Measurements from ENCODE around the gene NME9.

NME9 gene

GRCh38 chr3:138259126-138259525, 70.5 kb downstream of the NME9 start (continued):
- TF ChIP-seq EGR2 (tag by site-specific recombination; IDR thresholded peaks at IDR 0.05; ENCODE audit: low read depth) (no peak), ZNF426 (tag by site-specific recombination; IDR thresholded peaks at IDR 0.05) (no peak), ZBTB10 (tag by site-specific recombination; IDR thresholded peaks at IDR 0.05) (no peak), ZNF768 (tag by site-specific recombination; IDR thresholded peaks at IDR 0.05) (no peak), ZNF513 (tag by site-specific recombination; IDR thresholded peaks at IDR 0.05) (no peak)

- Histone ChIP-seq H3K27ac (ENCODE audit: extremely low read depth, low read depth, low read length) (no peak overlapping the region), H3K9me3 (ENCODE audit: control insufficient read depth, insufficient read depth, low read depth, low read length) (no peaks in the 10 kb centered on the region), H3K36me3 (ENCODE audit: control insufficient read depth in 2 of 2, insufficient read depth in 1 of 2, low read length in 2 of 2) (no peaks in the 10 kb centered on the region), H3K4me1 (ENCODE audit: control insufficient read depth, insufficient read depth, low read length) (no peaks in the 10 kb centered on the region), H3K4me3 (ENCODE audit: low read depth, low read length) (no peak overlapping the region)
- ChIA-PET POLR2A (no interaction called here), CTCF (no interaction called here)
- TF ChIP-seq ZNF692 (tag by site-specific recombination; IDR thresholded peaks at IDR 0.05) (no peak), EGR2 (tag by site-specific recombination; IDR thresholded peaks at IDR 0.05; ENCODE audit: low read depth) (peak; percentile 53; the same call in 1 of the 2 replicates)
Measured at GRCh38 chr3:138257986-138258385, 71.7 kb downstream of the NME9 start.

- CTCF ChIA-PET, result no interaction called here
- H3K9me3 ChIP-seq (ENCODE audit: control insufficient read depth, insufficient read depth, low read depth, low read length), result no peaks in the 10 kb centered on the region
Measured at GRCh38 chr3:138256022-138256421, 73.6 kb downstream of the NME9 start.

More at GRCh38 chr3:138256022-138256421, 73.6 kb downstream of the NME9 start:
- Histone ChIP-seq H3K4me3 (ENCODE audit: low read depth, low read length) (no peak overlapping the region), H3K4me1 (ENCODE audit: control insufficient read depth, insufficient read depth, low read length) (no peaks in the 10 kb centered on the region), H3K27ac (ENCODE audit: extremely low read depth, low read depth, low read length) (no peak overlapping the region), H3K36me3 (ENCODE audit: control insufficient read depth in 2 of 2, insufficient read depth in 1 of 2, low read length in 2 of 2) (no peaks in the 10 kb centered on the region)
- TF ChIP-seq FEZF1 (tag by site-specific recombination; IDR thresholded peaks at IDR 0.05) (no peak), MYNN (tag by site-specific recombination; IDR thresholded peaks at IDR 0.05; ENCODE audit: borderline replicate concordance) (no peak), ZNF138 (tag by site-specific recombination; IDR thresholded peaks at IDR 0.05; ENCODE audit: borderline replicate concordance) (no peak), GLIS2 (tag by site-specific recombination; IDR thresholded peaks at IDR 0.05) (no peak), ZNF350 (tag by site-specific recombination; IDR thresholded peaks at IDR 0.05) (no peak), WT1 (tag by site-specific recombination; IDR thresholded peaks at IDR 0.05) (no peak), ZNF133 (tag by site-specific recombination; IDR thresholded peaks at IDR 0.05) (no peak), EGR2 (tag by site-specific recombination; IDR thresholded peaks at IDR 0.05; ENCODE audit: low read depth) (no peak), KLF10 (tag by site-specific recombination; IDR thresholded peaks at IDR 0.05) (no peak), ZNF645 (tag by site-specific recombination; IDR thresholded peaks at IDR 0.05) (no peak), OVOL3 (tag by site-specific recombination; IDR thresholded peaks at IDR 0.05) (no peak), ZNF629 (tag by site-specific recombination; IDR thresholded peaks at IDR 0.05) (no peak), ZNF843 (tag by site-specific recombination; IDR thresholded peaks at IDR 0.05) (no peak), ZNF26 (tag by site-specific recombination; IDR thresholded peaks at IDR 0.05) (no peak), ZNF280D (tag by site-specific recombination; IDR thresholded peaks at IDR 0.05) (no peak)
- POLR2A ChIA-PET, result no interaction called here
